PC-9 (cell line): ENCODE data around the gene LRRC2. TPM values are rescaled to one million over a fixed set of nuclear protein-coding genes. Genes with fewer than 3 reads are reported as not detected.

ENCODE experiments used
- BruUV-seq: library from RNA; stranded (reverse); fragments of 400-500 nt; replicated peaks from 2 replicates; lab custom pipeline; 2021; lab: Mats Ljungman, UMichigan
- CTCF ChIA-PET: fragments of 300-600 bp; sonication (Branson Sonifier 250); formaldehyde crosslinking; loops from one replicate; lab custom pipeline; 2022; ENCODE audit warnings: antibody characterized with exemption; lab: Charles Lee
- POLR2A ChIA-PET: fragments of 300-600 bp; sonication (Branson Sonifier 250); formaldehyde crosslinking; loops from one replicate; lab custom pipeline; 2022; ENCODE audit warnings: antibody characterized with exemption; ENCODE audit not compliant: unreplicated experiment; lab: Charles Lee
- DNase-seq, 2 experiments: peaks; one replicate each; pipeline versions ENCODE4 v3.0.0 to v3.0.0-alpha.2; 2015 to 2022; ENCODE audit warnings: mixed read lengths in 1 of 2
- H2AFZ ChIP-seq: fragments of 200-600 bp; sonication (generic); 2 replicates; pipeline ENCODE4 v1.8.1; 2017; ENCODE audit warnings: antibody characterized with exemption
- H3F3A ChIP-seq: fragments of 200-600 bp; sonication (generic); 2 replicates; pipeline ENCODE4 v1.8.1; 2017; ENCODE audit warnings: antibody characterized with exemption, mild to moderate bottlenecking, low read depth; ENCODE audit not compliant: insufficient read depth
- H3K27ac ChIP-seq: fragments of 200-600 bp; sonication (generic); 2 replicates; pipeline ENCODE4 v1.6.1; 2016; ENCODE audit warnings: mixed run types
- H3K27me3 ChIP-seq: fragments of 200-600 bp; sonication (generic); 2 replicates; pipeline ENCODE4 v1.6.1; 2016; ENCODE audit warnings: low read depth, mixed run types; ENCODE audit not compliant: insufficient read depth
- H3K36me3 ChIP-seq: fragments of 200-600 bp; sonication (generic); 2 replicates; pipeline ENCODE4 v1.6.1; 2016; ENCODE audit warnings: low read depth, mixed run types
- H3K4me1 ChIP-seq: fragments of 200-600 bp; sonication (generic); replicated peaks from 2 replicates; pipeline ENCODE4 v1.6.1; 2016; ENCODE audit warnings: mixed run types; ENCODE audit not compliant: insufficient read depth
- H3K4me2 ChIP-seq: fragments of 200-600 bp; sonication (generic); 2 replicates; pipeline ENCODE4 v1.6.1; 2017; ENCODE audit warnings: mixed run types
- H3K4me3 ChIP-seq: fragments of 200-600 bp; sonication (generic); 2 replicates; pipeline ENCODE4 v1.6.1; 2016; ENCODE audit warnings: mixed run types
- H3K79me2 ChIP-seq: fragments of 200-600 bp; sonication (generic); 2 replicates; pipeline ENCODE4 v1.6.1; 2017; ENCODE audit warnings: low read depth, mixed run types
- H3K9me2 ChIP-seq: fragments of 200-600 bp; sonication (generic); 2 replicates; pipeline ENCODE4 v1.8.1; 2017; ENCODE audit warnings: mild to moderate bottlenecking; ENCODE audit not compliant: insufficient read depth
- H3K9me3 ChIP-seq: fragments of 200-600 bp; sonication (generic); 2 replicates; pipeline ENCODE4 v1.8.1; 2016; ENCODE audit warnings: low read depth; ENCODE audit not compliant: insufficient read depth
- H4K20me1 ChIP-seq: fragments of 200-600 bp; sonication (generic); 2 replicates; pipeline ENCODE4 v1.8.1; 2017; ENCODE audit not compliant: insufficient read depth
- EZH2 ChIP-seq: fragments of 200-600 bp; sonication (generic); IDR thresholded peaks from 2 replicates; pipeline ENCODE4 v1.8.0; 2017; ENCODE audit warnings: antibody characterized with exemption, low read depth
- intact Hi-C: fragments of 100-400 bp; cut with micrococcal nuclease; formaldehyde crosslinking; loops from one replicate; pipeline ENCODE4 v1.10.0; 2022; ENCODE audit not compliant: unreplicated experiment
- total RNA-seq: library from RNA; stranded (reverse); gene quantifications from 2 replicates; pipeline ENCODE4 v1.2.3, GENCODE V29; 2021
- TF ChIP-seq, protein P1 (sequence below): fragments of 200-600 bp; sonication (generic); conservative IDR thresholded peaks from 2 replicates; pipeline ENCODE4 v1.6.1; 2017; ENCODE audit warnings: mixed run types, antibody characterized with exemption, mild to moderate bottlenecking, moderate library complexity

Gene LRRC2
- total RNA-seq, 1 experiment from 2014 or later = 0.22 TPM

DNA sequence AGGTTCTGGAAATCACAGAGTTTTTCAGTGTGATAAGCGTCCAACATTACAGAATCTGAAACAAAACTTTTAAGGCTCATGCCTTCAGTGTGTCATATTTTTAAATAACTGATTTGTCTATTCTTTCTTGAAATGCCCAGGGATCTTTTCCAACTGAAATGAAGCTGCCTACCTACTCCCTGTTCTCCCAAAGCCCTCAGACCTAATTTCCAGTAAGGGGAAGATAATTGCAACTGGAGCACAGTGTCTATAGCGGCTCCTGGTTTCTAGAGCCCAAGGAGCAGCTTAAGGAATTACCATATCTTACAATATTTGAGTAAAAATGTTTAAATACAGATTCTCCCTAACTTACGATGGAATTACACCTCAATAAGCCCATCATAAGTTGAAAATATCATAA is 33.0 kb downstream of the LRRC2 start:
- Histone ChIP-seq H2AFZ (no peak overlapping the region), H3K4me2 (no peak overlapping the region), H4K20me1 (no peaks in the 10 kb centered on the region), H3F3A (no peaks in the 10 kb centered on the region), H3K4me3 (no peak overlapping the region), H3K4me1 (no peaks in the 10 kb centered on the region), H3K27me3 (no peaks in the 10 kb centered on the region), H3K36me3 (no peaks in the 10 kb centered on the region), H3K9me3 (no peaks in the 10 kb centered on the region), H3K27ac (no peak overlapping the region), H3K9me2 (no peaks in the 10 kb centered on the region), H3K79me2 (no peaks in the 10 kb centered on the region)
- BruUV-seq = no TSS peak
- DNase-seq = no peak
- ChIA-PET CTCF (no interaction called here), POLR2A (no interaction called here)
- TF ChIP-seq EZH2 = no peak
- TF ChIP-seq, protein P1, sequence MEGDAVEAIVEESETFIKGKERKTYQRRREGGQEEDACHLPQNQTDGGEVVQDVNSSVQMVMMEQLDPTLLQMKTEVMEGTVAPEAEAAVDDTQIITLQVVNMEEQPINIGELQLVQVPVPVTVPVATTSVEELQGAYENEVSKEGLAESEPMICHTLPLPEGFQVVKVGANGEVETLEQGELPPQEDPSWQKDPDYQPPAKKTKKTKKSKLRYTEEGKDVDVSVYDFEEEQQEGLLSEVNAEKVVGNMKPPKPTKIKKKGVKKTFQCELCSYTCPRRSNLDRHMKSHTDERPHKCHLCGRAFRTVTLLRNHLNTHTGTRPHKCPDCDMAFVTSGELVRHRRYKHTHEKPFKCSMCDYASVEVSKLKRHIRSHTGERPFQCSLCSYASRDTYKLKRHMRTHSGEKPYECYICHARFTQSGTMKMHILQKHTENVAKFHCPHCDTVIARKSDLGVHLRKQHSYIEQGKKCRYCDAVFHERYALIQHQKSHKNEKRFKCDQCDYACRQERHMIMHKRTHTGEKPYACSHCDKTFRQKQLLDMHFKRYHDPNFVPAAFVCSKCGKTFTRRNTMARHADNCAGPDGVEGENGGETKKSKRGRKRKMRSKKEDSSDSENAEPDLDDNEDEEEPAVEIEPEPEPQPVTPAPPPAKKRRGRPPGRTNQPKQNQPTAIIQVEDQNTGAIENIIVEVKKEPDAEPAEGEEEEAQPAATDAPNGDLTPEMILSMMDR = no peak
- intact Hi-C loops = no loop called here

DNA sequence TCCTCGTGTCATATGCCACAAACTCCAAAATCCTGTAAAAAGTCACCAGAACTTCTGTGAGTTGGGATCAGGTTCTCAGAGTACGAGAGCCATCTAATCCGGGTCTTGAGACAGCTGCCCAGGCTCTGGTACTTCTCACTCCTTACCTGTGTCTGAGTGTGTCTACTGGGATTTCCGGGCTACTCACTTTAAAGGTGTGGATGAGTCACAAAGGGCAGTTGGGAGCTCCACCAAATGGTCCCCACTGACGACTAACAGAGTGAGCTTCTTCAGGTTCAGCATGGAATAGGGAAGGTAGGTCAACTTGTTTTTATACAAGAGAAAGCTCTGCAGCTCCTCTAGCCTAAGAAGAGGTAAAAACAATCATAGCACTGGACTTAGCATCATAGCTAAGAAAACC is 38.9 kb downstream of the LRRC2 start:
- no peak for DNase-seq
- H4K20me1 ChIP-seq = no peaks in the 10 kb centered on the region
- no peak overlapping the region for H2AFZ ChIP-seq
- H3K4me2 ChIP-seq = no peak overlapping the region
- intact Hi-C loops = no loop called here
- POLR2A ChIA-PET = interaction anchor here (0.5 to 0.8 kb wide), 4 partner anchors 12 to 199 kb away, joined by 5 to 24 read pairs (median 9); no protein-coding TSS in a partner anchor
- TF ChIP-seq, protein P1 = no peak
- TF ChIP-seq EZH2 = no peak
- no peaks in the 10 kb centered on the region for H3K9me2 ChIP-seq
- no peaks in the 10 kb centered on the region for H3K36me3 ChIP-seq
- no peak overlapping the region for H3K4me3 ChIP-seq
- H3K9me3 ChIP-seq = no peaks in the 10 kb centered on the region
- no peaks in the 10 kb centered on the region for H3K4me1 ChIP-seq
- no peaks in the 10 kb centered on the region for H3K79me2 ChIP-seq
- no peak overlapping the region for H3K27ac ChIP-seq
- H3K27me3 ChIP-seq = no peaks in the 10 kb centered on the region
- BruUV-seq = no TSS peak
- CTCF ChIA-PET = no interaction called here
- H3F3A ChIP-seq = no peaks in the 10 kb centered on the region

DNA sequence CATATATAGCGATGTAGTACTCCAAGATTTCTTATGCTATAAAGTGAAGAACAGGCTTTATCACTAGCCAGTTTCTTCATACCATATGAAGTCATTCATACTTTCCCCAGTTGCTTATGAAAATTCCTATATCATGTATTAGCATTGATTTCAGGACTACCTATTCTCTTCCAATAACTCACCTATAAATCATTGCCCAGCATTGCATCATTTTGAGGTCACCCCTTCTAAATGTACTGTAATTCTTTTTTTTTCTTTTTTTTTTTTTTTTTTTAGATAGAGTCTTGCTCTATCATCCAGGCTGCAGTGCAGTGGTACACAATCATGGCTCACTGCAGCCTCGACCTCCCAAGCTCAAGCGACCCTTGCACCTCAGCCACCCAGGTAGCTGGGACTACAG is 41.3 kb downstream of the LRRC2 start:
- no peaks in the 10 kb centered on the region for H3K27me3 ChIP-seq
- no peak overlapping the region for H3K27ac ChIP-seq
- BruUV-seq = no TSS peak
- no peaks in the 10 kb centered on the region for H3K36me3 ChIP-seq
- ChIA-PET POLR2A (no interaction called here), CTCF (no interaction called here)
- H3K9me3 ChIP-seq = no peaks in the 10 kb centered on the region
- H3K4me1 ChIP-seq = no peaks in the 10 kb centered on the region
- H2AFZ ChIP-seq = no peak overlapping the region
- no peak overlapping the region for H3K4me2 ChIP-seq
- intact Hi-C loops = no loop called here
- DNase-seq = no peak
- TF ChIP-seq EZH2 = no peak
- TF ChIP-seq, protein P1 = no peak
- no peaks in the 10 kb centered on the region for H3K79me2 ChIP-seq
- H3F3A ChIP-seq = no peaks in the 10 kb centered on the region
- H3K4me3 ChIP-seq = no peak overlapping the region
- no peaks in the 10 kb centered on the region for H3K9me2 ChIP-seq
- H4K20me1 ChIP-seq = no peaks in the 10 kb centered on the region
